ENCODE data around the gene KRTAP10-6.
"Not testable (repeated sequence)": the region's sequence is repeated elsewhere in the genome, so short reads cannot be mapped to it uniquely, and the experiment has no call there.

The KRTAP10-6 gene

DNA sequence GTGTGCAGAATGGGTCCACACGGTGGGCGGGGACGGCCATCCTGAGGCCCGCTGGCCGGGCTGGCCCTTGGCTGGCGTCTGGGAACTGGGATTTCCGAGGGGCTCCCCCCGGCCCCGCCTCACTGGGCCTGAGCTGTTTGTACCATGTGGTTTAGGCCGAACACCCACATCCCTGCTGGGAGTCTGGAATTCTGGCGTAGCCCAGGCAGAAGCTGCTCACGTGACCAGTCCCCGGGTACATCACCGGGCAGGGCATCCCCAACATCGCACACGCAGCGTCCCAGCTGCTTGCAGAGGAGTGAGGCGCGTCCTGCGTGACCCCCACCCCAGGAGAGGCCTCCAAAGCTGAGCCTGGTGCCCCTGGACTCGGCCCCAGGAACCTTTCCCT lies 10.2 kb upstream of the KRTAP10-6 start:
- H3K27ac ChIP-seq (replicated peaks) = no peak overlapping the region
- DNase-seq (ENCODE audit: low read depth in 1 of 2, low spot score in 1 of 2) = no peak
- TF ChIP-seq POLR2AphosphoS5 (IDR thresholded peaks at IDR 0.05; ENCODE audit: low read depth) = no peak
- TF ChIP-seq, protein P1, sequence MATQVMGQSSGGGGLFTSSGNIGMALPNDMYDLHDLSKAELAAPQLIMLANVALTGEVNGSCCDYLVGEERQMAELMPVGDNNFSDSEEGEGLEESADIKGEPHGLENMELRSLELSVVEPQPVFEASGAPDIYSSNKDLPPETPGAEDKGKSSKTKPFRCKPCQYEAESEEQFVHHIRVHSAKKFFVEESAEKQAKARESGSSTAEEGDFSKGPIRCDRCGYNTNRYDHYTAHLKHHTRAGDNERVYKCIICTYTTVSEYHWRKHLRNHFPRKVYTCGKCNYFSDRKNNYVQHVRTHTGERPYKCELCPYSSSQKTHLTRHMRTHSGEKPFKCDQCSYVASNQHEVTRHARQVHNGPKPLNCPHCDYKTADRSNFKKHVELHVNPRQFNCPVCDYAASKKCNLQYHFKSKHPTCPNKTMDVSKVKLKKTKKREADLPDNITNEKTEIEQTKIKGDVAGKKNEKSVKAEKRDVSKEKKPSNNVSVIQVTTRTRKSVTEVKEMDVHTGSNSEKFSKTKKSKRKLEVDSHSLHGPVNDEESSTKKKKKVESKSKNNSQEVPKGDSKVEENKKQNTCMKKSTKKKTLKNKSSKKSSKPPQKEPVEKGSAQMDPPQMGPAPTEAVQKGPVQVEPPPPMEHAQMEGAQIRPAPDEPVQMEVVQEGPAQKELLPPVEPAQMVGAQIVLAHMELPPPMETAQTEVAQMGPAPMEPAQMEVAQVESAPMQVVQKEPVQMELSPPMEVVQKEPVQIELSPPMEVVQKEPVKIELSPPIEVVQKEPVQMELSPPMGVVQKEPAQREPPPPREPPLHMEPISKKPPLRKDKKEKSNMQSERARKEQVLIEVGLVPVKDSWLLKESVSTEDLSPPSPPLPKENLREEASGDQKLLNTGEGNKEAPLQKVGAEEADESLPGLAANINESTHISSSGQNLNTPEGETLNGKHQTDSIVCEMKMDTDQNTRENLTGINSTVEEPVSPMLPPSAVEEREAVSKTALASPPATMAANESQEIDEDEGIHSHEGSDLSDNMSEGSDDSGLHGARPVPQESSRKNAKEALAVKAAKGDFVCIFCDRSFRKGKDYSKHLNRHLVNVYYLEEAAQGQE (IDR thresholded peaks at IDR 0.05; ENCODE audit: insufficient replicate concordance, low read depth) = no peak

DNA sequence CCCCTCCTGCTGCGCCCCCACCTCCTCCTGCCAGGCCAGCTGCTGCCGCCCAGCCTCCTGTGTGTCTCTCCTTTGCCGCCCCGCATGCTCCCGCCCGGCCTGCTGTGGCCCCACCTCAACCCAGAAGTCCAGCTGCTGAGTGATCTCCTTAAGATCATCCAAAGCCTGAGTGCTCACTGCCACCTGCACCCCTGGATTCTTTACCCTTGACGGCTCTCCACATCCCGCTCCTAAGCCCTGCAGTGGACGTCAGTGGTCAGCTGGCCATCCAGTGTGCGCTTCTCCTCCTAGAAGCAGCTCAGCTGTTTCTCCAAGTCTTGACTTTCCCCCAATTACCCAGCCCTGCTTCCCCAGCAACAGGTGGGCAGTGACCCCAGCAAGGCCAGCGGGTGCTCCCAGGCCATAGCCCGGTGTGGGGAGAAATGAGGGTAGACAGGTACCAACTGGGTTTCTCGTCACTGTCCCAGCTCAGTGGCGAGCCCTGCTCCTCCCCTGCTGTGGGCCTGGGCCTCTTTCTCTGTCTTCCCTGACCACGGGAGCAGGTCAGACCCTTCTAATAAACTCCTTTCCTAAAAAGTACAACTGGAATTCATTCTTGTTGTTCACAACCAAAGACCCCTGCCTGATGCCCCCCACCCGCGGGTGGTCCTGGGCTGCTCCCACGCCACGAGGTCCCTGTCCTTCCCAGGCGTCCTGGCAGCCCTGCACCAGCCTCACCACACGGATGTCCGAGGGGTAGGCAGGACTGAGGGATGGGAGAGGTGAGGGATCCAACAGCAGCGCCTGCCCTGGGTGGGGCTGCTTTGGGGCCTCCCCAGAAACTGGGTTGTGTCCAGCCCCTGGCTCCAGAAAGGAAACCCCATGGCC lies 9.5 kb upstream of the KRTAP10-6 start:
- no peak for DNase-seq (ENCODE audit: low read depth in 1 of 2, low spot score in 1 of 2)
- TF ChIP-seq SPI1 (IDR thresholded peaks at IDR 0.05; ENCODE audit: borderline replicate concordance, low read depth) (no peak), POLR2AphosphoS5 (IDR thresholded peaks at IDR 0.05; ENCODE audit: low read depth) (no peak), GABPA (IDR thresholded peaks at IDR 0.05; ENCODE audit: low read depth) (no peak)
- TF ChIP-seq, protein P2, sequence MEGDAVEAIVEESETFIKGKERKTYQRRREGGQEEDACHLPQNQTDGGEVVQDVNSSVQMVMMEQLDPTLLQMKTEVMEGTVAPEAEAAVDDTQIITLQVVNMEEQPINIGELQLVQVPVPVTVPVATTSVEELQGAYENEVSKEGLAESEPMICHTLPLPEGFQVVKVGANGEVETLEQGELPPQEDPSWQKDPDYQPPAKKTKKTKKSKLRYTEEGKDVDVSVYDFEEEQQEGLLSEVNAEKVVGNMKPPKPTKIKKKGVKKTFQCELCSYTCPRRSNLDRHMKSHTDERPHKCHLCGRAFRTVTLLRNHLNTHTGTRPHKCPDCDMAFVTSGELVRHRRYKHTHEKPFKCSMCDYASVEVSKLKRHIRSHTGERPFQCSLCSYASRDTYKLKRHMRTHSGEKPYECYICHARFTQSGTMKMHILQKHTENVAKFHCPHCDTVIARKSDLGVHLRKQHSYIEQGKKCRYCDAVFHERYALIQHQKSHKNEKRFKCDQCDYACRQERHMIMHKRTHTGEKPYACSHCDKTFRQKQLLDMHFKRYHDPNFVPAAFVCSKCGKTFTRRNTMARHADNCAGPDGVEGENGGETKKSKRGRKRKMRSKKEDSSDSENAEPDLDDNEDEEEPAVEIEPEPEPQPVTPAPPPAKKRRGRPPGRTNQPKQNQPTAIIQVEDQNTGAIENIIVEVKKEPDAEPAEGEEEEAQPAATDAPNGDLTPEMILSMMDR (IDR thresholded peaks at IDR 0.05; ENCODE audit: insufficient read depth, low read length) = no peak
- TF ChIP-seq, protein P1 (IDR thresholded peaks at IDR 0.05; ENCODE audit: insufficient replicate concordance, low read depth) = no peak
- Histone ChIP-seq H3K27ac (replicated peaks) (no peak overlapping the region), H3K4me3 (replicated peaks; ENCODE audit: insufficient read depth, low read length) (no peak overlapping the region), H3K27me3 (ENCODE audit: insufficient read depth, poor library complexity, severe bottlenecking) (peaks cover 2% of the 10 kb centered on the region)

More for the DNA sequence above, 10.2 kb upstream of the KRTAP10-6 start:
- peaks cover 2% of the 10 kb centered on the region for H3K27me3 ChIP-seq (ENCODE audit: insufficient read depth, poor library complexity, severe bottlenecking)
- no peak overlapping the region for H3K4me3 ChIP-seq (replicated peaks; ENCODE audit: insufficient read depth, low read length)

DNA sequence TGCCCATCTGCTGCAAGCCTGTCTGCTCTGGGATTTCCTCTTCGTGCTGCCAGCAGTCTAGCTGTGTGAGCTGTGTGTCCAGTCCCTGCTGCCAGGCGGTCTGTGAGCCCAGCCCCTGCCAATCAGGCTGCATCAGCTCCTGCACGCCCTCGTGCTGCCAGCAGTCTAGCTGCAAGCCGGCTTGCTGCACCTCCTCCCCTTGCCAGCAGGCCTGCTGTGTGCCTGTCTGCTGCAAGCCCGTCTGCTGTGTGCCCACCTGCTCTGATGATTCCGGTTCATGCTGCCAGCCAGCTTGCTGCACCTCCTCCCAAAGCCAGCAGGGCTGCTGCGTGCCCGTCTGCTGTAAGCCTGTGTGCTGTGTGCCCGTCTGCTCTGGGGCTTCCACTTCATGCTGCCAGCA lies 8.8 kb upstream of the KRTAP10-6 start:
- not testable (repeated sequence) for DNase-seq (ENCODE audit: low read depth in 1 of 2, low spot score in 1 of 2); H3K4me3 ChIP-seq (replicated peaks; ENCODE audit: insufficient read depth, low read length); H3K27ac ChIP-seq (replicated peaks); H3K27me3 ChIP-seq (ENCODE audit: insufficient read depth, poor library complexity, severe bottlenecking)

DNA sequence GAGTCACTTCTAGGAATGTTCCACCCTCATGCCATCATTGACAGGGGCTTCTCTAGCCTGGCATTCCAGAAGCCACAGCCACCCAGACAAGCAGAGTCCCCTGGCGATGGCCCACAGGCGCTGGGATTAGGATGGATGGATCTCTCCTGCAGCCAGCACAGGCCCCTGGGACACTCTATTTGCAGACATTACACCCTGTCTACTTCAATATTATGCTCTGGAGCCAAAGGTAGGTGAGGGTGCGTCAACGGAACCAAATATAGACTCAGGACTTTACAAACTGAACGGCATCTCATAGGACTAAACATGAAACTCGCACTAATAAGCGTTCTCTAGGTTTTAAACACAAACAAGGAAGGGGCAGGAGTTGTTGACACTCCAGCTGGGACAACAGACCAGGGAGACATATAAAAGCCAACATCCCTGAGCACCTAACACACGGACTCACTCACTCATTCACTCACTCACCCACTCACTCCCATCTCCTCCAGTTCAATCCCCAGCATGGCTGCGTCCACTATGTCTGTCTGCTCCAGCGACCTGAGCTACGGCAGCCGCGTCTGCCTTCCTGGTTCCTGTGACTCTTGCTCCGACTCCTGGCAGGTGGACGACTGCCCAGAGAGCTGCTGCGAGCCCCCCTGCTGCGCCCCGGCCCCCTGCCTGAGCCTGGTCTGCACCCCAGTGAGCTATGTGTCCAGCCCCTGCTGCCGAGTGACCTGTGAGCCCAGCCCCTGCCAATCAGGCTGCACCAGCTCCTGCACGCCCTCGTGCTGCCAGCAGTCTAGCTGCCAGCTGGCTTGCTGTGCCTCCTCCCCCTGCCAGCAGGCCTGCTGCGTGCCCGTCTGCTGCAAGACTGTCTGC lies 8.0 kb upstream of the KRTAP10-6 start, which contains the start of gene KRTAP10-7:
KRTAP10-7 (plus strand) TSS at position 480 of the 861 bp plus-strand sequence; CDS start at position 505, 25 bp downstream.
- not testable (repeated sequence) for H3K4me3 ChIP-seq (replicated peaks; ENCODE audit: insufficient read depth, low read length); H3K27ac ChIP-seq (replicated peaks); H3K27me3 ChIP-seq (ENCODE audit: insufficient read depth, poor library complexity, severe bottlenecking); DNase-seq (ENCODE audit: low read depth in 1 of 2, low spot score in 1 of 2)

DNA sequence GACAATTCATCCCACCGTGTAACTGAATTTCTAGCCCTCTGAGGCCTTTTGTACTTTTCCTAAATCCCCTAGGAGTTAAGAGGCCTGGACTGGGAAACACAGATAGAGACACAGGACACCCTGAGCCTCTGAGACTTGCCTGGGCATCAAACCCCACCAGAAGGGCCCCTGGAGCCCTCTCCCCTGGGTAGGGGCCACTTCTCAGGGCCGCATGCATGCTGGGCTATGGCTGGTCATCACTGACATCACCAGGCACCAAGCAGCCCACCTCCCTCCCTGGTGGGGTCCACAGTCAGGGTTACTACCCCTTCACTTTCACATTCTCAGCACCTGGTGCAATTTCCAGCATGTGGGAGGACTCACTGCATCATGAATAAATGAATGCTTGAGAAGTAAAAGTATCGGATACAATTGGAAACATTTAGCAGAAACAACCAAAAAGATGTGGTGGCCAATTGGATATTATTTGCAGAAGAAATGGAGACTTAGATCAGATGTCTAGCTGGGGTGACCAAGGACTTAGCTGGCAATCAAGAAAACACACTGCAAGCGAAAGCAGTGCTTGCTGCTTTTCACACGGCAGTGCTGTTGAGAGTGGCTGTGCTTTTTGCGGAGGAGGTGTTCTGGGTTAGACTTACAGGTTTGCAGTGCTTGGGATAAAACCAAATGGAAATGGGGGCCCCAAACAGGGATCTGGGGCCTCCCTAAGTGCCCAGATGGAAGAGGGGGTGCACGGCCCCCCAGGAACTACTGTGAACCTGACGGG lies 7.1 kb upstream of the KRTAP10-6 start:
- DNase-seq (ENCODE audit: low read depth in 1 of 2, low spot score in 1 of 2) = no peak
- no peak overlapping the region for H3K4me3 ChIP-seq (replicated peaks; ENCODE audit: insufficient read depth, low read length)
- TF ChIP-seq GABPA (IDR thresholded peaks at IDR 0.05; ENCODE audit: low read depth) = no peak
- peaks cover 2% of the 10 kb centered on the region for H3K27me3 ChIP-seq (ENCODE audit: insufficient read depth, poor library complexity, severe bottlenecking)
- H3K27ac ChIP-seq (replicated peaks) = no peak overlapping the region

Measured in HL-60 (cell line).